Caki2 (cell line): ENCODE results near the gene TMC5. TPM values are rescaled to one million over a fixed set of nuclear protein-coding genes. Genes with fewer than 3 reads are reported as not detected.
"Not testable (repeated sequence)": the region's sequence is repeated elsewhere in the genome, so short reads cannot be mapped to it uniquely, and the experiment has no call there.

ENCODE experiments used
- DNase-seq: peaks from one replicate; pipeline ENCODE4 v3.0.0-alpha.2; 2015; ENCODE audit warnings: low read depth
- in situ Hi-C: cut with HindIII; loops from 2 replicates; pipeline ENCODE4 v1.10.0; 2016; ENCODE audit warnings: low sequenced_read_pairs, low pct_unique_long_range_greater_than_20kb, mixed read lengths
- total RNA-seq: library from RNA; depleted of rRNA; stranded (reverse); fragments of >200 nt; shearing (Covaris generic); gene quantifications from 2 replicates; pipeline ENCODE4 v1.2.3, GENCODE V29; 2014; ENCODE audit warnings: low replicate concordance; rRNA removed

TMC5 gene
- 0.10 and 4.7 TPM in 2 replicates for total RNA-seq

GRCh38 chr16:19417640-19418039 is at the start of gene TMC5:
Gene TMC5 (plus strand): TSS chr16:19417883. CDS start chr16:19440039, 22,156 bp downstream.
- in situ Hi-C loops = no loop called here
- no peak for DNase-seq

GRCh38 chr16:19372541-19372940 is 45.1 kb upstream of the TMC5 start:
- in situ Hi-C loops, DNase-seq: not testable (repeated sequence)

GRCh38 chr16:19374402-19374801 is 43.3 kb upstream of the TMC5 start:
- DNase-seq = no peak
- in situ Hi-C loops = no loop called here

- peak; percentile 49 for DNase-seq
- in situ Hi-C loops = no loop called here
Measured at GRCh38 chr16:19375561-19376158, 42.0 kb upstream of the TMC5 start.

GRCh38 chr16:19377864-19378263 is 39.8 kb upstream of the TMC5 start:
- DNase-seq = no peak
- in situ Hi-C loops = no loop called here

GRCh38 chr16:19378511-19378910 is 39.2 kb upstream of the TMC5 start:
- in situ Hi-C loops = no loop called here
- no peak for DNase-seq

GRCh38 chr16:19379838-19380237 is 37.8 kb upstream of the TMC5 start:
- in situ Hi-C loops = no loop called here
- no peak for DNase-seq

- no peak for DNase-seq
- in situ Hi-C loops = no loop called here
Measured at GRCh38 chr16:19380328-19380727, 37.4 kb upstream of the TMC5 start.

- no peak for DNase-seq
- in situ Hi-C loops = no loop called here
Measured at GRCh38 chr16:19382084-19382801, 35.4 kb upstream of the TMC5 start.

- in situ Hi-C loops = no loop called here
- DNase-seq = no peak
Measured at GRCh38 chr16:19382887-19383816, 34.5 kb upstream of the TMC5 start.

GRCh38 chr16:19384656-19385055 is 33.0 kb upstream of the TMC5 start:
- in situ Hi-C loops = no loop called here
- no peak for DNase-seq

- no peak for DNase-seq
- in situ Hi-C loops = no loop called here
Measured at GRCh38 chr16:19386525-19386924, 31.2 kb upstream of the TMC5 start.

- no peak for DNase-seq
Measured at GRCh38 chr16:19389246-19389645, 28.4 kb upstream of the TMC5 start.

GRCh38 chr16:19391185-19391776 is 26.4 kb upstream of the TMC5 start:
- in situ Hi-C loops, DNase-seq: not testable (repeated sequence)

More at GRCh38 chr16:19389246-19389645, 28.4 kb upstream of the TMC5 start:
- in situ Hi-C loops = no loop called here

- in situ Hi-C loops = no loop called here
- DNase-seq = no peak
Measured at GRCh38 chr16:19392352-19392751, 25.3 kb upstream of the TMC5 start.

- in situ Hi-C loops = no loop called here
- peak; percentile 90 for DNase-seq
Measured at GRCh38 chr16:19393226-19394111, 24.2 kb upstream of the TMC5 start.

GRCh38 chr16:19395646-19396267 is 21.9 kb upstream of the TMC5 start:
- in situ Hi-C loops, DNase-seq: not testable (repeated sequence)
